HG02885 (cell line): Measurements from ENCODE around the gene CNTNAP2.
"Not testable (repeated sequence)": the region's sequence is repeated elsewhere in the genome, so short reads cannot be mapped to it uniquely, and the experiment has no call there.

ENCODE experiments used
- ATAC-seq: cut with Tn5 transposase; IDR thresholded peaks from one replicate; pipeline ENCODE4 v1.9.1; 2021; ENCODE audit warnings: mild to moderate bottlenecking; ENCODE audit not compliant: unreplicated experiment, poor library complexity

Gene CNTNAP2

GRCh38 chr7:148403466-148403993 is 2286.9 kb downstream of the CNTNAP2 start:
- no peak for ATAC-seq

GRCh38 chr7:148408307-148408706 is 2291.7 kb downstream of the CNTNAP2 start:
- ATAC-seq: no peak

GRCh38 chr7:148410905-148411304 is 2294.3 kb downstream of the CNTNAP2 start:
- ATAC-seq: no peak

- ATAC-seq: no peak
Observed at GRCh38 chr7:148412691-148413090, 2296.1 kb downstream of the CNTNAP2 start.

- ATAC-seq: peak; percentile 93
Observed at GRCh38 chr7:148419856-148420832, 2303.5 kb downstream of the CNTNAP2 start.

GRCh38 chr7:148422030-148422429 is 2305.4 kb downstream of the CNTNAP2 start:
- ATAC-seq: no peak

GRCh38 chr7:148426393-148426792 is 2309.8 kb downstream of the CNTNAP2 start:
- ATAC-seq: not testable (repeated sequence)

- not testable (repeated sequence) for ATAC-seq
Observed at GRCh38 chr7:148430690-148431089, 2314.1 kb downstream of the CNTNAP2 start.

- no peak for ATAC-seq
Observed at GRCh38 chr7:148433521-148434180, 2317.1 kb downstream of the CNTNAP2 start.

- no peak for ATAC-seq
Observed at GRCh38 chr7:148434181-148434757, 2317.7 kb downstream of the CNTNAP2 start.

GRCh38 chr7:148434887-148435286 is 2318.3 kb downstream of the CNTNAP2 start:
- no peak for ATAC-seq

GRCh38 chr7:148435715-148436114 is 2319.1 kb downstream of the CNTNAP2 start:
- no peak for ATAC-seq

- ATAC-seq: peak; percentile 6
Observed at GRCh38 chr7:148436135-148436534, 2319.5 kb downstream of the CNTNAP2 start.

GRCh38 chr7:148436571-148436970 is 2320.0 kb downstream of the CNTNAP2 start:
- ATAC-seq: peak; percentile 68

- no peak for ATAC-seq
Observed at GRCh38 chr7:148437043-148437442, 2320.4 kb downstream of the CNTNAP2 start.

- no peak for ATAC-seq
Observed at GRCh38 chr7:148442141-148442655, 2325.6 kb downstream of the CNTNAP2 start.

- no peak for ATAC-seq
Observed at GRCh38 chr7:148442933-148443332, 2326.3 kb downstream of the CNTNAP2 start.

GRCh38 chr7:148445260-148446044 is 2328.9 kb downstream of the CNTNAP2 start:
- ATAC-seq: no peak

- ATAC-seq: peak; percentile 91
Observed at GRCh38 chr7:148447221-148447849, 2330.7 kb downstream of the CNTNAP2 start.
